Non-pigmented ciliary epithelial cell (primary cell): Measurements from ENCODE around the gene GJB4.
"Not testable (repeated sequence)": the region's sequence is repeated elsewhere in the genome, so short reads cannot be mapped to it uniquely, and the experiment has no call there.

ENCODE experiments used
- DNase-seq: peaks from one replicate; pipeline ENCODE4 v3.0.0-alpha.2; 2010; ENCODE audit warnings: low read depth

GJB4 gene

DNA sequence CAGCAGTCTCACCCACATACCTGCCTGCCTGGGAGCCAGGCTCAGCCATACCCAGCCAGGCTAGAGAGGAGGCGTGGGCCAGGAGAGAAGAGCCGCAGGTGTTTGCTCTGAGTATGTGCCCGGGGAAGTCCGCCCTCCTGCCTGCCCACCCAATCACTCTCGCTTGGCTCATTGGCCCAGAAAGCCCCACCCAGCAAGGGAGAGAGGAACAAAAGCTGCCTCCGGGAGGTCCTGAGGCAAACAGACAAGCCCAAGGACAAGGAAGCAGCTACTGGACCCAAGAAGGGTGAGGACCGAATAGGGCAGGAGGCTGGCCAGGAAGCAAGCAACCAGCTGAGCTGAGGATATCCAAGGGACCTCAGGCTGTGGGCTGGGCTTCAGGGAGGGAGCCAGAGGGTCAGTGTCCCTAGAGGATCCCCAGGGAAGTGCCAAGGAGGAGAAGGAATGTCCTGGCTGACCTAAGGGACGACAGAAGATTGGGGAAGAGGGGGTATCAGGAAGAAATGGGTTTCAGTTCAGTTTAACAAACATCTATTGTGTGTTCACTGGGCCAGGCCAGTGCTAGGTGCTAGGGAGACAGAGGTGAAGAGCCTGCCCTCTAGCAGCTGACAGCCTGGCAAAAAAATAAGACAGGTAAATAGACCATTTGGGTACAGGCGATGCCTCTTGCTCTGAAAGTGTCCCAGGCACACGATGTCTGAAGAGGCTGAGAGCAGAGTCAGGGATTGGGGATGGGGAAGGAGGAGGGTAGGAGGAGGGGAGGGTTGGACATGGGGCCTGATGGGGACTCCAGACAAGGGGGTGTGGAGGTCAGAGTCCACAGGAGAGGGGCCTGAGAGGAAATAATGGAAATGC is at the start of gene GJB4:
GJB4 (plus strand) TSS at position 238 of the 855 bp plus-strand sequence. CDS start 1,515 bp downstream, outside the sequence.
- no peak for DNase-seq

DNA sequence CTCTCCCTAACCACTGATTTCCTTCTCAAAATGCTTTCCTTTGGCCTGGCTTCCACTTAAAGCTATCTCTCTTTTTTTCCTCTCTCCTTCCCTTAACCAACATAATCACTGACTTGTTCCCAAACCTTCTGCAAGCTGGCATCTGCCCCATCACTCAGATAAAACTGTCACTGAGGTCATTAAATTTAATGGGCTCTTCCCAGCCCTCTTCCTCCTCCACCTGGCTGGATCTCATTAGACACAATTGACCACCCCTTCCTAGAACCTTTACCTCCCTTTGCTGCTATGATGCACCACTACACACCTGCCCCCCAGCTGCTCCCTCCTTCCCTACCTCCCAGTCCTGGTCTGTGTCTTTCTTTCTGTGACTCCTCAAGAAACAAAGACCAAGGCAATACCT is 48.7 kb upstream of the GJB4 start:
- no peak for DNase-seq

DNA sequence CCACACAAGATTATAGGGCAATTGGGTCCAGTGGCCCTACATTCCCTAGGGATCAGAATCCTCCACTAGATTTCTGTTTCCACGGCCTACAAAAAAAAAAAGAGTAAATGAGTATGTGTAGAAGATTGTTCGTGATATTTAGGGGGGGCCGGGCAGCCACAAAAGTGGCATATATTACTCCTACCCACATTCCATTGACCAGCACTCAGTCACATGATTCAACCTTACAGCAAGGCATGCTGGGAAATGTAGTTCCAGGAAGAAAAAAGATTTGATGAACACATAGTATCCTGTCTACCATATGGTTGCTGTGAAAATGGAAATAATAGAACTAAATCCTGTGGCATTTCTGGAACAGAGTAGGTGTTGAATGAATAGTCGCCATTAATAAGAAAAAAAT is 48.1 kb upstream of the GJB4 start:
- no peak for DNase-seq

- no peak for DNase-seq
Observed at GRCh38 chr1:34712007-34712688, 47.4 kb upstream of the GJB4 start.

GRCh38 chr1:34713443-34713842 is 46.1 kb upstream of the GJB4 start:
- no peak for DNase-seq

DNA sequence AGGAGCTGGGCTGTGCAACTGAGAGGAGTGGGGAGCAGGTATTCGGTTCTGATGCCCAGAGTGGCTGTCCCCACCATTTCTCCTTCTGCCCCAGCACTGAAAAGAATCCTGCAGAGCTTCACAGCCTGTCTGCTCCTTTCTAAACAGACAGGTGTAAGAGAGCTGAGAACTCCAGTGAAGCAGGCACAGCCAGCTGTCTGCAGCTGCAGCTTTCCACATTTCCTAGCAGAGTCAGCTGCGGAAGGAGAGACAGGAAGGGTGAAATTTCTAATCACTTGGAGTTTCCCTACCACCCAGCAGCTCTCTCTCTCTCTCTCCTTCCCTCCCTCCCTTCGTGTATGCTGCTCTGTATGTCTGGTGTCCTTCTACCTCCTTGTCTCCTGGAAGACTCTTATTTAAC is 45.2 kb upstream of the GJB4 start:
- no peak for DNase-seq

DNA sequence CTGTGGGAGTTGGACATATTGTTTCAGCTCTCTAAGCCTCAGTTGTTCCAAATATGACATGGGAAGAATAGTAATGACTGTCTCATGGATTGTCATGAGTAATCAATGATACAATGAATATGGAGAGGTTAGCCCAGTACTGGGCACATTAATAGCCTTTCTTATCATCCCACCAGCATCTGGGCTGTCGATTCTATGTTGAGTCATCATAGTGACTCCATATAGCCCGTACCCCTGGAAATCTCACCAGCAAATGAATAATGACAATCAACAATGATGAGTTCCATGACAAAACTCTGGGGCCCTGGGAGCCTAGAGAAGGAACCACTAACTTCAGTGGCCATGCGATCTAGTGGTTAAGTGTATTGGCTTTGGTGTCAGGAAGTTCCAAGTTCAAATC is 44.4 kb upstream of the GJB4 start:
- no peak for DNase-seq

DNA sequence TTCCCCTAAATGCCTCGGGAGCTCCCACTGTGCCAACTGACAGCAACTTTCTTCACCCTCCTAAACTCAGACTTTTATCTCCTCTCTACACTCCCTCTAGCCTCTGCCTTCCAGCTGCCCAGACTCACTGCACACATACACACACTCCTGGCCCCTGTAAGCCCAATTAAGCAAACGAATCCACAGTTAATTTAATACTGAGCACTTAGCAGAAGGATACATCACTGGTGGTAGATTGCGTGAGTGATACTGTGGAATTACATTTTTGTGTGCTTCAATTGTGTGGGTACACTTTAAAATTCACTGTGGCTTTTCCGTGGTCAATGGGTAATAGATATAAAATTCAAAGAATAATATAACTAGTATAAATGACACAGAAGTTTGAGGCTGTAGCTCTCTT is 38.3 kb upstream of the GJB4 start:
- DNase-seq, result no peak

DNA sequence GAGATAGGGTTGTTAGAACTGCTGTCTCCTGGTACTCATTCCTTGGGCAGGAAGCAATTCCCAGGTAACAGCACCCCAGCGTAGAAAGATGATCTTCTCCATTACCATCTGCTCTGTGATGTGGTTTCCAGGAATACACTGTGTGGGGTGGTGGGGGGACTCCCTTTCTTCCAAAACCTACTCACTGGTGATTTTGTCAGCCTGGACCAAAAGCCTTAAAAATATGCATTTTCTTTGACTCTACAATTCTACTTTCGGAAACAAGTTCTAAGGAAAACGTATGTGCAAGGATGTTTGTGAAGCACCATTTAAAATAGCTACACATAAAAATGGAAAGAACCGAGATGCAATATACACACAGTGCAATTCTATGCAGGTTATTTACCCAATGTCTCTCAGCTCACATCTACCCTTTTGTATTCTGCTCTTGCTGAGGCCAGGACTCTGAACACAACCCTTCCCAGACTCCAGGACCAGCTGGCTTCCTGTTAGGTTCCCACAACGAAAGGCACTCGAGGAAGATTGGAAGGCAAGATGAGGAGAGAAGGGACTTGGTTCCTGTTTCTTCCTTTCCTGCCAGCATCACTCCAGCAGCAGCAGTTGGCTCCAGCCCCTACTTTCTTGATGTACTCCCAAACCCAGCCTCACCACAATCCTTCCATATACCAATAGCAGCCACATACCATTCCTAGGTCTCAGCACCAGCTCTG is 37.7 kb upstream of the GJB4 start:
- DNase-seq, result no peak

DNA sequence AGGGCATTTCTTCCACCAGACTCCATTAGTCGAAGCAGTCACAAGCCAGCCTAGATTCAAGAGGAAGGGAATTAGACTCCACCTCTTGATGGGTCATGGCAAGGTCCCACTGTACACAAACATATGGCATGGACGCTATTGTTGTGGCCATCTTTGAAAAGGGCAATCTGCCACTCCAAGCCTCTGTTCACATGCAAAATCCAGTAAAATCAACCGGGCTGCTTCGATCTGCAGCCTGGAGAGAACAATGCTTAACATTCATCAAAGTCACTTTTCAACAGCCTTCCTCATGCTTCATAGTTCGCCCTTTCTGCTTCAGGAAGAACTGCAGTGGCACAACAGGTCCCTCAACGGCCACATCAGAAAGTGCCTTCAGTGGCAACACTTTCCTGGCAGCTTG is 32.7 kb upstream of the GJB4 start:
- no peak for DNase-seq

- no peak for DNase-seq
Observed at GRCh38 chr1:34730485-34730884, 29.1 kb upstream of the GJB4 start.

DNA sequence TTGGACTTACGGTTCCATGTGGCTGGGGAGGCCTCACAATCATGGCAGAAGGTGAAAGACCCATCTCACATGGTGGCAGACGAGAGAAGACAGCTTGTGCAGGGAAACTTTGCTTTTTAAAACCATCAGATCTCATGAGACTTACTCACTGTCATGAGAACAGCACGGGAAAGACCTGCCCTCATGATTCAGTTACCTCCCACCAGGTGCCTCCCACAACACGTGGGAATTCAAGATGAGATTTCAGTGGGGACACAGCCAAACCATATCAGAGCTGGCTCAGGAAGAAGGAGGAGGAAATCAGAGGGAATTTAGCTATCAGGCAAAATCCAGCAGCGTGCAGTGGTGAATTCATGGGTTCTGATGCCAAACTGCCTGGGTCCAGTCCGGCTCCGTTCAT is 26.7 kb upstream of the GJB4 start:
- not testable (repeated sequence) for DNase-seq

GRCh38 chr1:34736692-34737091 is 22.8 kb upstream of the GJB4 start:
- DNase-seq, result no peak

- not testable (repeated sequence) for DNase-seq
Observed at GRCh38 chr1:34737236-34737635, 22.3 kb upstream of the GJB4 start.

GRCh38 chr1:34739613-34740012 is 19.9 kb upstream of the GJB4 start:
- no peak for DNase-seq

GRCh38 chr1:34740161-34740868 is 19.2 kb upstream of the GJB4 start:
- no peak for DNase-seq

GRCh38 chr1:34742667-34743270 is 16.8 kb upstream of the GJB4 start:
- peak; percentile 8 for DNase-seq

- DNase-seq, result no peak
Observed at GRCh38 chr1:34743775-34744174, 15.8 kb upstream of the GJB4 start.

- no peak for DNase-seq
Observed at GRCh38 chr1:34744851-34745250, 14.7 kb upstream of the GJB4 start.

DNA sequence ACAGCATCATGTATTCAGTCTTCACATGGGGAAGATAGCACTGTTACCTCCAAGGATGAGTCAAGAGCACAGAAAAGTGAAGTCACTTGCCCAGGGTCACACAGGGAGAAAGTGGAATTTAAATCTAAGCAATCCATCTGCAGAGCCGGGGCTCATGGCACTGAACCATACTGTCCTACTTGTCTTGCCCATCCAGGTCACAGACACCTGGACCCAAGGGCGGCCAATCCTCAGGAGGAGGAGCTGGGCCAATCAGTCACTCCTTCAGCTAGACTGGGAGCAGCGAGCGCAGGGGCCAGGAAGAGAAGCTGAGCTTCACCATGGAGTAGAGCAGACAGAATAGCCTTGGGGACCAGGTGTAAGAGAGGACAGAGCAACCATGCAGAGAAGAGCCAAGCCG is 13.9 kb upstream of the GJB4 start:
- no peak for DNase-seq

GRCh38 chr1:34746101-34746500 is 13.4 kb upstream of the GJB4 start:
- DNase-seq, result no peak
